Measurements from ENCODE around the gene ALS2. TPM values are rescaled to one million over a fixed set of nuclear protein-coding genes. Genes with fewer than 3 reads are reported as not detected.

Gene ALS2
- total and polyA plus RNA-seq, 2 donors (not counting 1 experiment from before 2014, with no cell fraction given): 1.4 to 16.7 TPM

GRCh38 chr2:201754717-201755415 lies 25.9 kb downstream of the ALS2 start:
- no peaks in the 10 kb centered on the region for H3K9me3 Mint-ChIP-seq (ENCODE audit: insufficient read depth)
- CTCF ChIA-PET: interaction anchor here (0.6 kb wide), 1 partner anchor 303 kb away, joined by 3 read pairs; the partner anchor contains the start of genes STRADB and TRAK2

More at GRCh38 chr2:201754717-201755415, 25.9 kb downstream of the ALS2 start:
- ATAC-seq (ENCODE audit: low read depth) (no peak), DNase-seq (no peak)
- H3K79me2 ChIP-seq (ENCODE audit: control insufficient read depth, insufficient read depth, low read length): no peaks in the 10 kb centered on the region
- H3K27ac ChIP-seq (ENCODE audit: low read length in 2 of 2): no peak overlapping the region
- no peak overlapping the region for H3K4me3 ChIP-seq (ENCODE audit: control extremely low read depth in 1 of 5, extremely low read depth in 1 of 5, insufficient read depth in 1 of 5, low read depth in 2 of 5, low read length in 4 of 5)
- H3K9ac ChIP-seq (ENCODE audit: low read length): no peak overlapping the region
- no peak overlapping the region for H3K4me3 Mint-ChIP-seq
- POLR2A ChIA-PET: no interaction called here
- no peaks in the 10 kb centered on the region for H3K9me3 ChIP-seq (ENCODE audit: control extremely low read depth in 1 of 3, control insufficient read depth in 2 of 3, insufficient read depth in 1 of 3, low read length in 2 of 3)
- H3K36me3 ChIP-seq (replicated peaks in 1 of 2; ENCODE audit: control extremely low read depth in 1 of 2, control insufficient read depth in 1 of 2, extremely low read depth in 1 of 2, insufficient read depth in 2 of 2, low read length in 1 of 2): peaks cover 3 to 4% of the 10 kb centered on the region in 2 experiments
- H2AFZ ChIP-seq (ENCODE audit: insufficient read depth, low read depth, low read length, poor library complexity, severe bottlenecking): no peak overlapping the region
- H4K20me1 ChIP-seq (ENCODE audit: control insufficient read depth, insufficient read depth, low read length, poor library complexity, severe bottlenecking): no peaks in the 10 kb centered on the region
- TF ChIP-seq CTCF (IDR thresholded peaks at IDR 0.05) (no peak), EZH2 (IDR thresholded peaks at IDR 0.05; ENCODE audit: borderline replicate concordance, insufficient read depth, low read depth, low read length, poor library complexity, severe bottlenecking) (no peak)
- intact Hi-C loops (cut with micrococcal nuclease): no loop called here
- no peak overlapping the region for H3K27ac Mint-ChIP-seq
- 95% methylated on average over 4 of the region's 6 CpGs for WGBS (ENCODE audit: insufficient coverage)
- H3K4me1 ChIP-seq (ENCODE audit: control insufficient read depth in 2 of 2, insufficient read depth in 2 of 2, low read length in 2 of 2): no peaks in the 10 kb centered on the region
- H3K4me1 Mint-ChIP-seq: no peaks in the 10 kb centered on the region
- no peaks in the 10 kb centered on the region for H3K27me3 ChIP-seq (replicated peaks in 1 of 4; ENCODE audit: control extremely low read depth in 1 of 4, control insufficient read depth in 3 of 4, insufficient read depth in 4 of 4, low read length in 3 of 4)
- no peak overlapping the region for H3K4me2 ChIP-seq (replicated peaks; ENCODE audit: low read depth, low read length, poor library complexity, severe bottlenecking)
- H3K27me3 Mint-ChIP-seq: no peaks in the 10 kb centered on the region

Data from B cell (primary cell).